MCF 10A (cell line): ENCODE results near the gene ZNF3. TPM values are rescaled to one million over a fixed set of nuclear protein-coding genes. Genes with fewer than 3 reads are reported as not detected.

Source experiments
- BruUV-seq: library from RNA; stranded (reverse); fragments of 400-500 nt; replicated peaks from 2 replicates; lab custom pipeline; 2021; lab: Mats Ljungman, UMichigan
- CTCF ChIA-PET: fragments of 300-600 bp; sonication (Branson Sonifier 250); formaldehyde crosslinking; extraction: SDS; loops from one replicate; lab custom pipeline; 2021; ENCODE audit warnings: antibody characterized with exemption, inconsistent platforms; lab: Yijun Ruan, JAX
- POLR2A ChIA-PET: fragments of 300-600, 350-650 bp; sonication (Branson Sonifier 250); formaldehyde crosslinking; extraction: SDS; loops from one replicate; lab custom pipeline; 2020; ENCODE audit warnings: antibody characterized with exemption, inconsistent platforms; lab: Yijun Ruan, JAX
- DNase-seq: peaks from one replicate; pipeline ENCODE4 v3.0.0-alpha.2; 2018; ENCODE audit not compliant: unreplicated experiment
- H3K27ac Mint-ChIP-seq: one replicate; pipeline ENCODE4 v1.8.0; 2022; ENCODE audit warnings: mild to moderate bottlenecking, low read depth, mixed read lengths; ENCODE audit not compliant: unreplicated experiment
- H3K27me3 Mint-ChIP-seq: one replicate; pipeline ENCODE4 v1.8.0; 2022; ENCODE audit warnings: mixed read lengths; ENCODE audit not compliant: insufficient read depth, unreplicated experiment
- H3K36me3 Mint-ChIP-seq: one replicate; pipeline ENCODE4 v1.8.0; 2022; ENCODE audit warnings: mild to moderate bottlenecking, moderate library complexity, mixed read lengths; ENCODE audit not compliant: insufficient read depth, unreplicated experiment
- H3K4me1 Mint-ChIP-seq: one replicate; pipeline ENCODE4 v1.8.0; 2022; ENCODE audit warnings: mixed read lengths; ENCODE audit not compliant: insufficient read depth, unreplicated experiment
- H3K4me3 Mint-ChIP-seq: one replicate; pipeline ENCODE4 v1.8.0; 2022; ENCODE audit warnings: mild to moderate bottlenecking, moderate library complexity, mixed read lengths; ENCODE audit not compliant: unreplicated experiment
- H3K9me3 Mint-ChIP-seq: one replicate; pipeline ENCODE4 v1.8.0; 2022; ENCODE audit warnings: mixed read lengths; ENCODE audit not compliant: unreplicated experiment
- CTCF ChIP-seq: fragments of 200-600 bp; IDR thresholded peaks from one replicate; pipeline ENCODE4 v1.8.0; 2022; ENCODE audit warnings: antibody characterized with exemption, mild to moderate bottlenecking; ENCODE audit not compliant: unreplicated experiment
- intact Hi-C: fragments of 100-400 bp; cut with micrococcal nuclease; formaldehyde crosslinking; loops from 2 replicates; pipeline ENCODE4 v1.14.1; 2022
- total RNA-seq: library from RNA; stranded (reverse); gene quantifications from 2 replicates; pipeline ENCODE4 v1.2.3, GENCODE V29; 2022

ZNF3 gene
- total RNA-seq, 1 experiment from 2014 or later = 23.7 TPM

GRCh38 chr7:100115026-100115425 lies 33.5 kb upstream of the ZNF3 start:
- ChIA-PET POLR2A (interaction anchor here (0.6 to 8.0 kb wide), 3 partner anchors 12 to 13 kb away, joined by 3 to 45 read pairs (median 6); partner anchors contain the start of genes AP4M1, MBLAC1 and MCM7), CTCF (interaction anchor here (0.7 to 1.2 kb wide), 2 partner anchors 13 to 33 kb away, joined by 3 to 5 read pairs; no protein-coding TSS in a partner anchor)
- Mint-ChIP-seq H3K4me1 (no peaks in the 10 kb centered on the region), H3K9me3 (no peaks in the 10 kb centered on the region), H3K27me3 (no peaks in the 10 kb centered on the region), H3K4me3 (no peak overlapping the region), H3K36me3 (peaks cover 51% of the 10 kb centered on the region), H3K27ac (no peak overlapping the region)
- no peak for DNase-seq
- intact Hi-C loops = no loop called here
- BruUV-seq = no TSS peak
- no peak for TF ChIP-seq CTCF

- ChIA-PET POLR2A (interaction anchor here (8.0 kb wide), 1 partner anchor 9 kb away, joined by 45 read pairs; the partner anchor contains the start of genes AP4M1 and MCM7), CTCF (no interaction called here)
Measured at GRCh38 chr7:100111914-100112313, 30.4 kb upstream of the ZNF3 start.

GRCh38 chr7:100111156-100111555 lies 29.6 kb upstream of the ZNF3 start:
- BruUV-seq = no TSS peak
- no peak for DNase-seq

More at GRCh38 chr7:100111914-100112313, 30.4 kb upstream of the ZNF3 start:
- no peaks in the 10 kb centered on the region for H3K9me3 Mint-ChIP-seq
- no TSS peak for BruUV-seq
- no peaks in the 10 kb centered on the region for H3K27me3 Mint-ChIP-seq
- H3K4me1 Mint-ChIP-seq = no peaks in the 10 kb centered on the region
- no peak for TF ChIP-seq CTCF
- H3K4me3 Mint-ChIP-seq = no peak overlapping the region
- DNase-seq = no peak
- no peak overlapping the region for H3K27ac Mint-ChIP-seq
- H3K36me3 Mint-ChIP-seq = peaks cover 58% of the 10 kb centered on the region
- intact Hi-C loops = no loop called here

More at GRCh38 chr7:100111156-100111555, 29.6 kb upstream of the ZNF3 start:
- intact Hi-C loops = no loop called here
- H3K27me3 Mint-ChIP-seq = no peaks in the 10 kb centered on the region
- peaks cover 61% of the 10 kb centered on the region for H3K36me3 Mint-ChIP-seq
- TF ChIP-seq CTCF = no peak
- no peak overlapping the region for H3K27ac Mint-ChIP-seq
- ChIA-PET CTCF (interaction anchor here (0.7 kb wide), 1 partner anchor 191 kb away, joined by 4 read pairs; no protein-coding TSS in a partner anchor), POLR2A (interaction anchor here (8.0 kb wide), 1 partner anchor 8 kb away, joined by 45 read pairs; the partner anchor contains the start of genes AP4M1 and MCM7)
- no peaks in the 10 kb centered on the region for H3K4me1 Mint-ChIP-seq
- no peak overlapping the region for H3K4me3 Mint-ChIP-seq
- H3K9me3 Mint-ChIP-seq = no peaks in the 10 kb centered on the region
